ENCODE results near the gene PIK3R6.

DNA sequence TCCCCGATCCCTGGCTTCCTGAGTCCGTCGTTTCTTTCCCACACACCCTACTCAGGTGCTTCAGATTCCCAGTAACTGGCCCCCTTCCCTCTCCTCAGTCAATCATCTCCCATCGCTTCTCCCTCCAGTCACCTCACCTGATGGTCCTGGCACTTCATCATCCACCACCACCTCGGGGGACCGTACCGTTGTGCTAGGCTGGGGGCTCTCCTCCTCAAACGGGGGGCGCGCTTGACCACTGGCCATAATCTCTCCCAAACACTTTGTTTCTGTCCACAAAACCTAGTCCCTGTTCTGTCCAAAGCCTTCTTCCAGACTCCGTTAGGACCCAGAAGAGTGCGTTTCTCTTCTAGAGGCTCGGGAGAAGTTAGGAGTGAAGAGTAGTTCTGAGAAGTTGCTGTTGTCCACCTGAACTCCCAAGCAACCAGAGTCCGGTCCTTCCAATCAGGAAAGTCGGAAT lies 109.3 kb downstream of the PIK3R6 start, which contains the start of gene SPDYE4:
- no peak for TF ChIP-seq EP300 (IDR thresholded peaks at IDR 0.05)
- TF ChIP-seq, protein P1, sequence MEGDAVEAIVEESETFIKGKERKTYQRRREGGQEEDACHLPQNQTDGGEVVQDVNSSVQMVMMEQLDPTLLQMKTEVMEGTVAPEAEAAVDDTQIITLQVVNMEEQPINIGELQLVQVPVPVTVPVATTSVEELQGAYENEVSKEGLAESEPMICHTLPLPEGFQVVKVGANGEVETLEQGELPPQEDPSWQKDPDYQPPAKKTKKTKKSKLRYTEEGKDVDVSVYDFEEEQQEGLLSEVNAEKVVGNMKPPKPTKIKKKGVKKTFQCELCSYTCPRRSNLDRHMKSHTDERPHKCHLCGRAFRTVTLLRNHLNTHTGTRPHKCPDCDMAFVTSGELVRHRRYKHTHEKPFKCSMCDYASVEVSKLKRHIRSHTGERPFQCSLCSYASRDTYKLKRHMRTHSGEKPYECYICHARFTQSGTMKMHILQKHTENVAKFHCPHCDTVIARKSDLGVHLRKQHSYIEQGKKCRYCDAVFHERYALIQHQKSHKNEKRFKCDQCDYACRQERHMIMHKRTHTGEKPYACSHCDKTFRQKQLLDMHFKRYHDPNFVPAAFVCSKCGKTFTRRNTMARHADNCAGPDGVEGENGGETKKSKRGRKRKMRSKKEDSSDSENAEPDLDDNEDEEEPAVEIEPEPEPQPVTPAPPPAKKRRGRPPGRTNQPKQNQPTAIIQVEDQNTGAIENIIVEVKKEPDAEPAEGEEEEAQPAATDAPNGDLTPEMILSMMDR (IDR thresholded peaks at IDR 0.05) = no peak
- TF ChIP-seq POLR2A (IDR thresholded peaks at IDR 0.05) = no peak
